Measurements from ENCODE around the gene RELL2. TPM values are rescaled to one million over a fixed set of nuclear protein-coding genes. Genes with fewer than 3 reads are reported as not detected.
A peak's percentile ranks its signal among the peaks of the same experiment; 100 is the strongest.

The RELL2 gene
- total and polyA plus RNA-seq, 10 donors, result 8.7 to 26.2 (median 12.3) TPM

- intact Hi-C loops (cut with DNase I; ENCODE audit: low total_unique reads), result no loop called here
- Histone ChIP-seq H3K4me3 (no peak overlapping the region), H3K9me3 (no peaks in the 10 kb centered on the region), H3K27me3 (replicated peaks in 1 of 7) (peaks cover 0 to 17% (median 0%) of the 10 kb centered on the region in 7 donors), H3K27ac (no peak overlapping the region), H3K36me3 (no peaks in the 10 kb centered on the region), H3K4me1 (peaks cover 7 to 35% (median 21%) of the 10 kb centered on the region in 6 donors)
- peak; percentile 28 for DNase-seq
- 77 to 88% (median 82%) methylated on average over 3 of the region's 3 CpGs for WGBS, 5 donors
- no peak for TF ChIP-seq CTCF (IDR thresholded peaks at IDR 0.05 in 8 of 11, conservative IDR thresholded peaks at IDR 0.05 in 3 of 11)
- no peak for TF ChIP-seq POLR2AphosphoS5 (IDR thresholded peaks at IDR 0.05)
- no peak for TF ChIP-seq POLR2A (IDR thresholded peaks at IDR 0.05)
These were observed 50.0 kb downstream of the RELL2 start for GRCh38 chr5:141686648-141687416.

Small RNA genes lying within 50 kb of the gene (small RNA-seq; reads per million reads assigned to genes)
- gene RPS27AP10, result 0 reads per million in 4 donors

Other genes with a start within 250 kb of the RELL2 start
- gene PCDHGB4, start 249.3 kb upstream of the RELL2 start, total RNA-seq, result 1 to 10 TPM; 1.6 to 3.9 (median 3.0) TPM
- under 1 TPM; 0.02 to 0.29 (median 0.14) TPM for gene PCDHGB4, start 249.3 kb upstream of the RELL2 start, polyA plus RNA-seq
- 1 to 10 TPM in 6 of 7 donors, under 1 TPM in 1; 0.70 to 3.9 (median 2.1) TPM for gene PCDHGA8, start 244.4 kb upstream of the RELL2 start, total RNA-seq
- under 1 TPM in 2 of 3 donors, not detected in 1; 0.04 to 0.13 TPM for gene PCDHGA8, start 244.4 kb upstream of the RELL2 start, polyA plus RNA-seq
- 1 to 10 TPM; 3.9 to 8.0 (median 5.6) TPM for gene PCDHGB5, start 239.1 kb upstream of the RELL2 start, total RNA-seq
- gene PCDHGB5, start 239.1 kb upstream of the RELL2 start, polyA plus RNA-seq, result under 1 TPM; 0.07 to 0.32 (median 0.17) TPM
- gene PCDHGA9, start 234.2 kb upstream of the RELL2 start, total RNA-seq, result 1 to 10 TPM; 2.6 to 9.6 (median 4.7) TPM
- under 1 TPM in 2 of 3 donors, not detected in 1; 0.11 to 0.29 TPM for gene PCDHGA9, start 234.2 kb upstream of the RELL2 start, polyA plus RNA-seq
- gene PCDHGB6, start 229.0 kb upstream of the RELL2 start, total RNA-seq, result 1 to 10 TPM; 3.1 to 6.8 (median 5.2) TPM
- gene PCDHGB6, start 229.0 kb upstream of the RELL2 start, polyA plus RNA-seq, result under 1 TPM; 0.13 to 0.42 (median 0.20) TPM
- gene PCDHGA10, start 224.0 kb upstream of the RELL2 start, total RNA-seq, result 1 to 10 TPM; 2.5 to 6.9 (median 4.6) TPM
- under 1 TPM; 0.15 to 0.35 (median 0.17) TPM for gene PCDHGA10, start 224.0 kb upstream of the RELL2 start, polyA plus RNA-seq
- 10 to 100 TPM in 2 of 7 donors, 1 to 10 TPM in 5; 5.7 to 11.9 (median 8.1) TPM for gene PCDHGB7, start 219.3 kb upstream of the RELL2 start, total RNA-seq
- gene PCDHGB7, start 219.3 kb upstream of the RELL2 start, polyA plus RNA-seq, result under 1 TPM; 0.14 to 0.42 (median 0.15) TPM
- 1 to 10 TPM; 1.8 to 5.7 (median 3.2) TPM for gene PCDHGA11, start 215.9 kb upstream of the RELL2 start, total RNA-seq
- under 1 TPM; 0.13 to 0.26 (median 0.18) TPM for gene PCDHGA11, start 215.9 kb upstream of the RELL2 start, polyA plus RNA-seq
- 1 to 10 TPM; 3.3 to 6.3 (median 5.4) TPM for gene PCDHGA12, start 206.5 kb upstream of the RELL2 start, total RNA-seq
- under 1 TPM; 0.02 to 0.54 (median 0.12) TPM for gene PCDHGA12, start 206.5 kb upstream of the RELL2 start, polyA plus RNA-seq
- 10 to 100 TPM; 10.7 to 26.7 (median 22.5) TPM for gene PCDHGC3, start 161.0 kb upstream of the RELL2 start, total RNA-seq
- gene PCDHGC3, start 161.0 kb upstream of the RELL2 start, polyA plus RNA-seq, result 10 to 100 TPM in 2 of 3 donors, 1 to 10 TPM in 1; 7.0 to 12.7 (median 10.3) TPM
- gene PCDHGC4, start 152.0 kb upstream of the RELL2 start, total RNA-seq, result 1 to 10 TPM; 1.3 to 3.9 (median 2.6) TPM
- gene PCDHGC4, start 152.0 kb upstream of the RELL2 start, polyA plus RNA-seq, result under 1 TPM in 2 of 3 donors, not detected in 1; 0.03 TPM
- gene PCDHGC5, start 147.9 kb upstream of the RELL2 start, total RNA-seq, result 1 to 10 TPM in 5 of 7 donors, under 1 TPM in 2; 0.93 to 2.5 (median 1.2) TPM
- gene PCDHGC5, start 147.9 kb upstream of the RELL2 start, polyA plus RNA-seq, result under 1 TPM in 2 of 3 donors, not detected in 1; 0.02 to 0.10 TPM
- gene DIAPH1, start 18.0 kb upstream of the RELL2 start, total RNA-seq, result 100 to 1,000 TPM in 3 of 7 donors, 10 to 100 TPM in 4; 72.5 to 123 (median 93.0) TPM
- 10 to 100 TPM; 35.4 to 46.5 (median 35.8) TPM for gene DIAPH1, start 18.0 kb upstream of the RELL2 start, polyA plus RNA-seq
- 10 to 100 TPM; 51.1 to 71.3 (median 60.7) TPM for gene HDAC3, start 148 bp upstream of the RELL2 start, total RNA-seq
- 100 to 1,000 TPM in 1 of 3 donors, 10 to 100 TPM in 2; 66.3 to 108 (median 89.3) TPM for gene HDAC3, start 148 bp upstream of the RELL2 start, polyA plus RNA-seq
- 10 to 100 TPM; 34.9 to 67.3 (median 47.9) TPM for gene FCHSD1, start 14.4 kb downstream of the RELL2 start, total RNA-seq
- gene FCHSD1, start 14.4 kb downstream of the RELL2 start, polyA plus RNA-seq, result 10 to 100 TPM; 20.4 to 37.6 (median 35.0) TPM
- gene ARAP3, start 45.2 kb downstream of the RELL2 start, total RNA-seq, result 10 to 100 TPM; 11.9 to 31.2 (median 19.3) TPM
- gene ARAP3, start 45.2 kb downstream of the RELL2 start, polyA plus RNA-seq, result 10 to 100 TPM in 2 of 3 donors, 1 to 10 TPM in 1; 4.0 to 14.6 (median 12.8) TPM
- 10 to 100 TPM in 2 of 7 donors, 1 to 10 TPM in 5; 2.6 to 11.4 (median 7.4) TPM for gene PCDH1, start 241.4 kb downstream of the RELL2 start, total RNA-seq
- 1 to 10 TPM in 2 of 3 donors, under 1 TPM in 1; 0.30 to 2.2 (median 1.4) TPM for gene PCDH1, start 241.4 kb downstream of the RELL2 start, polyA plus RNA-seq